Hematopoietic multipotent progenitor cell (in vitro differentiated cells): Measurements from ENCODE around the gene KDSR. TPM values are rescaled to one million over a fixed set of nuclear protein-coding genes. Genes with fewer than 3 reads are reported as not detected.

Source experiments
- DNase-seq, 3 donors: peaks; one replicate each; pipeline ENCODE4 v3.0.0-alpha.2; 2011 to 2015; ENCODE audit warnings: low read depth in 2 of 3, low spot score in 2 of 3
- total RNA-seq: library from RNA; depleted of rRNA; stranded (reverse); fragments of >200 nt; gene quantifications from one replicate; pipeline ENCODE4 v1.2.3, GENCODE V29; 2012

Gene KDSR
- total RNA-seq, 1 donor: 17.0 TPM

DNA sequence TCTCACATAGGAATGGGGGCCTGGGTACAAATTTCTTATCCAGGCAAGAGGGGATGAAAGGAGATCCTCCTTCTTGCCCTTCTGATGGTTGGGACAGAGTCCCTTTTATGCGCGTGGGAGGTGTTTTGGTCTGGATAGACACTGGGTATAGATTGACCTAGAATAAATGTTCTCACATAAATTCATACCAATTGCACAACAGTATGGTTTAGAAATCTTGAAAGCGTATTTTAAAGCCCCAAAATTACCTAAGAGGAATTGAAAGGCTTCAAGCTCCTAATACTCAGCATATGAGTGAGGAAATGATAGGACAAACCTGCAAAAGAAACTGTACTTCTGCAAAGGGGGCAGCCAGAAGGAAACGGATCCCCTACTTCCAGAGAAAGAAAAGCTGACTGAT, 44.8 kb downstream of the KDSR start:
- no peak for DNase-seq

GRCh38 chr18:63321291-63321690, 45.7 kb downstream of the KDSR start:
- no peak for DNase-seq

DNA sequence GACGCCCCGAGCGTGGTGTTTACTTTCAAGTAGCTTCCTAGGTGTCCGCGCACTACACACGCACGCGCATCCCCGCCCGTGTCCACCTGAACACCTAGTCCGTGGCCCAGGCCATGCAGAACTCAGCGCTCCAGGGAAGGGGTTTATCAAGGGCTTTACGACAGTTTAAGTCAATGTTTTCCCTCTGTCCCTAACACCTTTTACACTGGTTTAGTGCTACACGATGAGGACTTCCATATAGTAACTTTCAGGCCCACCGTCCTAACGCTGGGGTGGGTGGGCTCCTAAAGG, 46.1 kb downstream of the KDSR start:
- DNase-seq: no peak

- DNase-seq: peak; percentile 73 to 97 (median 92)
These were observed 46.7 kb downstream of the KDSR start for GRCh38 chr18:63320123-63320974.

DNA sequence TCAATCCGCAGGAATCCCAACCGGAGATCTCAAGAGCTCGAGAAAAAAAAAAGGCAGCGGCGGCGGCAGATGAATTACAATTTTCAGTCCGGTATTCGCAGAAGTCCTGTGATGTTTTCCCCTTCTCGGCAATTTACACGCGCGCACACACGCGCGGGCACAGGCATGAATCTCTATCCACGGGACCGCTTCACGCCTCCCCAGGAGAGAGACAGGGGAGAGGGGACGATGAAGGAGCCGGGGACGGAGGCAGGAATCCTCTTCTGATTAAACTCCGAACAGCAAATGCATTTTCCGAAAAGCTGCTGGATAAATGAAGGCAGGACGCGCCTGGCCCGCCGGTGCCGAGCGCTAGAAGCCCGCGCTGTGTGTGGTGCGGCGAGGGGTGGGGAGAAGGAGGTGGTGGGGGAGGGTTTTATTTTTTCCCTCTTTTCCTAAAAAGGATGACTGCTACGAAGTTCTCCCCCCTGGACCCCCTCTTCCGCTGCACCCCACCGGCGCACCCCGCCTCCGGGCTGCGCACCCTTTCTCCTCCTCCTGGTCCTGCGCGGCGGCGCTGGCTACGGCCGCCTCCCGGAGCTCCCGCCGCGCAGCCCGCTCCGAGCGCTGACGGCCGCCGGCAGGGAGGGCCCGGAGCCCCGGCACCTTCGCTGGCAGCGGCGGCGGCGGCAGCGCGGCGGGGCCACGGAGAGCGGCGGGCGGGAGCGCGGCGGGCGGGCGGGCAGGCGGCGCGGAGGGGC, 47.5 kb downstream of the KDSR start, which contains the start of gene BCL2:
Gene BCL2, minus strand, starts transcription at position 387 of the 740 bp plus-strand sequence.
- DNase-seq: no peak

- DNase-seq: no peak
These were observed 48.1 kb downstream of the KDSR start for GRCh38 chr18:63318889-63319382.

- DNase-seq: peak; percentile 61 to 84 (median 76)
These were observed 48.8 kb downstream of the KDSR start for GRCh38 chr18:63317982-63318888.

DNA sequence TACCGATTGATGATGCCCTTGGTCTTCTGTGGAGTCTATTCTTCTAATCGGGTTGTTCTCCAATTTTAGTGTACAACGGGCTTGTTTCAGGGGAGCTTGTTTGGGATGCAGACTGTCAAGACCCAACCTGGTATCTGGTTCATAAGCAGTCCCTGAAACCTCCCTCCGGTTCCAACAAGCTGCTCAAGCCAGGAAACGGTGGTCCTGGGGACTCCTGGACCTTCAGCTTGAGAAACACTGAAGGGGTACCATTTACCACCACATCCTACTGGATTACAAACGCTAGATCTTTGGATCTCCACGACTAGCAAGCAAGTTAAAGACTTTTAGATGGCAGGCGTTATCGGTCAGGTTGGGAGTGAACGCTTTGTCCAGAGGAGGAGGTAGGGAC, 49.5 kb downstream of the KDSR start:
- no peak for DNase-seq

- DNase-seq: no peak
These were observed 50.1 kb downstream of the KDSR start for GRCh38 chr18:63316612-63317555.

GRCh38 chr18:63315876-63316275, 51.1 kb downstream of the KDSR start:
- DNase-seq: no peak

DNA sequence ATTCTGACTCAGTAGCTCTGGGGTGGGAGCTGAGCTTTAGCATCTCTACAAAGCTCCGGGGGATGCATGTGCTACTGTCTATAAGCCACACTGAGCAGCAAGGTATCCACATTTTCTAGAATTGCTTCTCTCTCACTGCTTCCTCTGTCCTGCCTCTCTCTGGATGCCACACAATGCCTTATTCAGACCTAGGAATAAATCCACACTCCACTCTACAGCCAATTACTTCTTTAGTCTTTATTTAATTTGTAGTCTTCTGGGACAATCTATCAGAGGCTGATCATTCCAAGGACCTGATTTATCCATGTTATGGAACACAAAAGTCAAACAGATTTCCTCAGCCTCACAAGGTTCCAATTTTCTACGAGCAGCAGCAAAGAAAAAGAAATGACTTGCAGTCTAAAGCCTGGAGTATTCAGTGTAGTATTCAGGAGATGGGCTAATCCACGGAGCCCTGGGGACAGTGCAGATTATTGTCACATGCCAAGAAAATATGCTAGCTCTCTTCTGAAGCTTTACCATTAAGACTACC, 51.8 kb downstream of the KDSR start:
- DNase-seq: no peak

GRCh38 chr18:63314062-63314790, 52.8 kb downstream of the KDSR start:
- no peak for DNase-seq

DNA sequence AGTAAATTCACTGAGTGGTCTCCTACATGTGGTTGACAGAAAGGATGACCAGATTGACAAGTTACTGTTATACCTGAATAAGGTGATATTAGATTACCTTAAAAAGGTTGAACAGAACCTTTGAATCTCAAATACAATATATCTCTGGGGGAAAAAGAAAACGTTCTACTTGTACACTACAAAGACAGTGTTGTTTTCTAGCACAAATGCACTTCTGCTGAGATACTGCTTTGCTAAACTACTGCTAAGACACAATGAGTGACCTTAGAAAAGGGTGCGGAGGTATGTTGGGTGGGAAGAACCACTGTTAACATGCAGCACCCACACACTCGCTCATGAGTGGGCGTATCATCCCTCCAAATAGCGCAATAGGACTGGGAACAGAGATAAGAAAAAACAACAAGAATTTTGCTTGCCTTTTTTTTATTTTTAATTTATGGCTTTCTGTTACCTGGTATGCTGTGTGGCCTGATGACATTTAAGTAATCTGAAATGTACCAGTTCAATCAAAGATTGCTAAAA, 53.5 kb downstream of the KDSR start:
- no peak for DNase-seq

- DNase-seq: no peak
These were observed 54.1 kb downstream of the KDSR start for GRCh38 chr18:63312737-63313395.

DNA sequence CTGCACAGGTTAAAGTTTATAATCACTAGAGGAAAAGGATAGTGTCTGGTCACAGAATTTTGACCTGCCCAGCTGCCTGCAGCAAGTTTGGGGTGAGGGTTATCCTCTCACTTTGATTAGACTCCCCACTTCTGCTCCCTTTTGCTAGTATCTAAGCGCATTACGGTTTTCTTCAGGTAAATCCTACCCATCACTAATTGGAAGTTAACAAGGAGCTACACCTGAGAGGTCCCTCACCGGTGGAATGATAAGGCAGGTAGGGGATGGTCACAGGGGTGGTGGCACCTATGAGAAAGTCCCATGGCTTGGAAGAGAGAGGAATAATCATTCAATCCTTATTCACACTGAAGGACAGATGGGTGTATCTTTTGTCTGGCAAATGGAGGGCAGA, 55.0 kb downstream of the KDSR start:
- DNase-seq: no peak

DNA sequence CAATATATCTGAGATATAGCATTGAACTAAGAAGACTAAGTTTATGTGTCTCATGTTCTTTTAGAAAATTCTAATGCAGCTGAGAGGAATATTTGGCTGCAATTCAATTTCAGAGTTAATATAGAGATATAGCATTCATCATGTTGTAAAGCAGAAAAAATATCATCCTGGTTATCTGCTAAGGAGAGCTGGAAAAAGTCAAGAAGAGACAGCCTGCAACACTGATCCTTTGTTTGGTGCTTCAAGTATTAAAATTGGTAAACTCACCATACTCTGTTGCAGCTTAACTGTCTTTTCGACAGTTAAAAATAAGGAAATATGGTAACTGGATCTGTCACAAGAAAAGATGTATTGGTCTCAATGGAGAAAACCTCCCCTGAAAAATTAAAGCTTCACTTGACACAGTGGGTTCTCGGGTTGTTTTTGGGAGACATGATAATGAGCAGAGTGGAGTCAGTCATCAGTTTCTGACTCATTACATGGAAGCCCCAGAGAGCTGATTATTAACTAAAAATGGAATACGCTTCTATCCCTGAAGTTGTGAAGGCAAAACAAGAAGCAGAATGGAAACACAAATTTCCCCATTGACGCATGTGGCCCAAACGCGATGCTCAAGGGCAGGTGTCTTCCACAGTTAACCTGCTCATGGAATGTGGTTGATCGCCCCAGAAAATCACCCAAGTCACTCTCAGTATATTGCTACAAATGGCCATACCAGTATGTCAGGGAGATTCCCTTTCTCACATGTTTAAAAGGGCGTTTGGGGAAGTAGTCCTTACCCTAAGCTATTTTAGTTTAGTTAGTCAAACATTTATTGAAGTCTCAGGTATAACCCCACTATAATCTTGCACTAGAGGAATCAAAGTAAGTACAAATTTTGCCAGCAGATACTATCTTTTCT, 55.6 kb downstream of the KDSR start:
- no peak for DNase-seq

DNA sequence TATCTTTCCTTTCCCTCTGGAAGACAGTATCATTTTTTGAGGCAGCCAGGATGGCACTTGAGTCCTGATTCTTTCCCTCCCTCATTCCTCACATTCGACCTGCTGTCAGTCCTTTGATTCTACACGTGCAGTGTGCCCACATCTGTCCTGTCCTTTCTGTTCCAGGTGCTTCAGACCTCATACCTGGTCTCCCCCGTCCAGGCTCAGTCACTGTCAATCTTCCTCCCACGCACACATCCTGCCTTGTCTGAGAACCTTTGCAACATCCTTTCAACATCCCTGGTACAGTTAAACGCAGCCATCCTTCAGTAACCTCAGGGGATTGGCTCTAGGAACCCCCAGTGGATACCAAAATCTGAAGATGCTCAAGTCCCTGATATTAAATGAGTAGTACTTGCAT, 57.6 kb downstream of the KDSR start:
- no peak for DNase-seq
